ENCODE data around the gene INPP5A.
"Not testable (repeated sequence)": the region's sequence is repeated elsewhere in the genome, so short reads cannot be mapped to it uniquely, and the experiment has no call there.

Gene INPP5A

DNA sequence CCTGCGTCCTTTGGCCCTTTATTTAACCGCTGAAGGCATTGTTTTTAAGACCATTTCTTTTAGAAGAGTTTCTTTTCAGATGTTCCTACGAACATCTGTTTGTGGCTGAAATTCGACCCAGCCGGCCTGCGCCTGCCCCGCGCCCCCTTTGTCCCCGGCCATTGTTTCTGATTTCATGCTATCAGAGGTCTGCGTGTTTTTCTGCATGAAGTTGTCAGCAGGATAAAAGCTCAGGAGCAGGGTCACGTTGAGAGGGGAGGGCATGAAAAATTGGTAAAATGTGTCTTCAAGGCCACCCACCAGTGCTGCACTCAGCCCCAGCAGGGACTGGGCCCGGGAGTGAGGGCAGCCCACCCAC lies 205.2 kb downstream of the INPP5A start:
- no peak overlapping the region for H3K23ac ChIP-seq (ENCODE audit: low read depth, low read length, poor library complexity)
- H4K91ac ChIP-seq (ENCODE audit: low read depth, low read length, poor library complexity): no peak overlapping the region
- H3K79me1 ChIP-seq (ENCODE audit: low read depth, low read length): peaks cover 5% of the 10 kb centered on the region
- peak overlapping the region; percentile 29 for H3K4me2 ChIP-seq (ENCODE audit: insufficient read depth, low read length, poor library complexity, severe bottlenecking)
- no peak overlapping the region for H3K18ac ChIP-seq (ENCODE audit: low read length)
- H2AK5ac ChIP-seq (ENCODE audit: low read depth, low read length): no peak overlapping the region
- H3K4me3 ChIP-seq (ENCODE audit: low read length in 2 of 2): no peak overlapping the region
- peaks cover 25 to 43% of the 10 kb centered on the region in 2 donors for H3K4me1 ChIP-seq (ENCODE audit: control insufficient read depth in 2 of 2, insufficient read depth in 1 of 2, low read depth in 1 of 2, low read length in 2 of 2)
- peak; percentile 52 for DNase-seq (ENCODE audit: low spot score)
- no peak overlapping the region for H2BK5ac ChIP-seq (ENCODE audit: low read length)
- H2BK12ac ChIP-seq (ENCODE audit: low read length): no peak overlapping the region
- no peak overlapping the region for H3K27ac ChIP-seq (replicated peaks; ENCODE audit: low read length)
- H2BK15ac ChIP-seq (ENCODE audit: low read length): no peak overlapping the region
- no peak overlapping the region for H4K8ac ChIP-seq (ENCODE audit: low read depth, low read length)
- H3K36me3 ChIP-seq (replicated peaks in 1 of 2; ENCODE audit: control insufficient read depth in 2 of 2, insufficient read depth in 2 of 2, low read length in 2 of 2): peaks cover 0 to 3% of the 10 kb centered on the region in 2 donors
- WGBS, 2 donors (ENCODE audit: extremely low coverage in 2 of 2, insufficient read length in 2 of 2, insufficient replicate concordance in 1 of 2): no CpG with 5 or more reads among the region's 12 CpGs
- H3K27me3 ChIP-seq (ENCODE audit: control insufficient read depth in 3 of 3, insufficient read depth in 3 of 3, low read depth in 1 of 3, low read length in 3 of 3): peaks cover 0 to 46% (median 0%) of the 10 kb centered on the region in 3 experiments
- H2BK120ac ChIP-seq (ENCODE audit: low read depth, low read length): no peak overlapping the region
- no peak overlapping the region for H3K9ac ChIP-seq (ENCODE audit: low read depth, low read length, poor library complexity)
- no peak overlapping the region for H3K4ac ChIP-seq (ENCODE audit: low read length)
- no peak overlapping the region for H2AFZ ChIP-seq (ENCODE audit: low read length)
- no peak overlapping the region for H3K14ac ChIP-seq (ENCODE audit: low read length)
- peaks cover 2 to 16% of the 10 kb centered on the region in 2 donors for H3K9me3 ChIP-seq (replicated peaks in 1 of 2; ENCODE audit: control insufficient read depth in 2 of 2, insufficient read depth in 1 of 2, low read depth in 1 of 2, low read length in 2 of 2)

- not testable (repeated sequence) for H4K91ac ChIP-seq (ENCODE audit: low read depth, low read length, poor library complexity); H3K4me2 ChIP-seq (ENCODE audit: insufficient read depth, low read length, poor library complexity, severe bottlenecking); DNase-seq (ENCODE audit: low spot score); H2AFZ ChIP-seq (ENCODE audit: low read length); H3K4me3 ChIP-seq (ENCODE audit: low read length in 2 of 2); H2BK12ac ChIP-seq (ENCODE audit: low read length); H2BK120ac ChIP-seq (ENCODE audit: low read depth, low read length); H3K23ac ChIP-seq (ENCODE audit: low read depth, low read length, poor library complexity); H3K79me1 ChIP-seq (ENCODE audit: low read depth, low read length); H3K36me3 ChIP-seq (replicated peaks in 1 of 2; ENCODE audit: control insufficient read depth in 2 of 2, insufficient read depth in 2 of 2, low read length in 2 of 2); H3K27ac ChIP-seq (replicated peaks; ENCODE audit: low read length); H4K8ac ChIP-seq (ENCODE audit: low read depth, low read length); H3K4ac ChIP-seq (ENCODE audit: low read length); H2BK5ac ChIP-seq (ENCODE audit: low read length); H2BK15ac ChIP-seq (ENCODE audit: low read length)
- peaks cover 25 to 47% of the 10 kb centered on the region in 2 donors for H3K4me1 ChIP-seq (ENCODE audit: control insufficient read depth in 2 of 2, insufficient read depth in 1 of 2, low read depth in 1 of 2, low read length in 2 of 2)
- peak overlapping the region; percentile 25 for H2AK5ac ChIP-seq (ENCODE audit: low read depth, low read length)
- peaks cover 2 to 16% of the 10 kb centered on the region in 2 donors for H3K9me3 ChIP-seq (replicated peaks in 1 of 2; ENCODE audit: control insufficient read depth in 2 of 2, insufficient read depth in 1 of 2, low read depth in 1 of 2, low read length in 2 of 2)
- WGBS, 2 donors (ENCODE audit: extremely low coverage in 2 of 2, insufficient read length in 2 of 2, insufficient replicate concordance in 1 of 2): no CpG with 5 or more reads among the region's 30 CpGs
- peak overlapping the region; percentile 35 for H3K9ac ChIP-seq (ENCODE audit: low read depth, low read length, poor library complexity)
- peak overlapping the region; percentile 27 for H3K14ac ChIP-seq (ENCODE audit: low read length)
- peak overlapping the region; percentile 86 for H3K18ac ChIP-seq (ENCODE audit: low read length)
- H3K27me3 ChIP-seq (ENCODE audit: control insufficient read depth in 3 of 3, insufficient read depth in 3 of 3, low read depth in 1 of 3, low read length in 3 of 3): peaks cover 0 to 49% (median 0%) of the 10 kb centered on the region in 3 experiments
Observed at GRCh38 chr10:132743196-132743924, 205.8 kb downstream of the INPP5A start.

DNA sequence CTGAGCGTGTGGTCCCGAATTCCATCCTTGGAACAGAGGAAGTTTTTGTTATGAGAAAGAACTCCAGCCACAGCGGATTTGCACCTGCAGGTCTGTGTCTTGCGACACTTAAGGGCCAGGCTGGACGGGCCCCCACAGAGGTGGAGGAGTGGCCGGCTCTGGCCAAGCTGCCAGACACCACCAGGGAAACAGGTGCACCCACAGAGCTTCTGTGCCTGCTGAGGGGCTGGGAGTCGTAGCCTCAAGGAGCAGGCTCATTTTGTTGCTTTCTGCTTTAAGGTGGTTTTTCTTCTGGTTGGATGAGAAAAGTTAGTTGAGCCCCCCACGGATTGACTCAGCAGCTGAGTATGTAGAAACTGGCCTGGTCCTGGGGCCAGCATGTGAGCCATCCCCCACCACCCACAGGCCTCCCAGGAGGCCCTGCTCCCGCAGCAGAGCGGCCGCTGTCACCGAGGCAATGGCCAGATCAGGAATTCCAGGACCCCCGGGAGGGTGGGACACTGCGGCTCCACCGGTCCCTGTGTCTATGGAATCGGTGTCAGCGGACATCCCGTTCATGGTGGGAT lies 206.4 kb downstream of the INPP5A start:
- peaks cover 25 to 50% of the 10 kb centered on the region in 2 donors for H3K4me1 ChIP-seq (ENCODE audit: control insufficient read depth in 2 of 2, insufficient read depth in 1 of 2, low read depth in 1 of 2, low read length in 2 of 2)
- H3K36me3 ChIP-seq (replicated peaks in 1 of 2; ENCODE audit: control insufficient read depth in 2 of 2, insufficient read depth in 2 of 2, low read length in 2 of 2): peaks cover 0 to 3% of the 10 kb centered on the region in 2 donors
- H3K27ac ChIP-seq (replicated peaks; ENCODE audit: low read length): no peak overlapping the region
- H3K9ac ChIP-seq (ENCODE audit: low read depth, low read length, poor library complexity): no peak overlapping the region
- H2BK12ac ChIP-seq (ENCODE audit: low read length): no peak overlapping the region
- peak overlapping the region; percentile 27 for H3K14ac ChIP-seq (ENCODE audit: low read length)
- H3K79me1 ChIP-seq (ENCODE audit: low read depth, low read length): peaks cover 8% of the 10 kb centered on the region
- no peak overlapping the region for H2BK120ac ChIP-seq (ENCODE audit: low read depth, low read length)
- H3K4me2 ChIP-seq (ENCODE audit: insufficient read depth, low read length, poor library complexity, severe bottlenecking): no peak overlapping the region
- no CpG with 5 or more reads among the region's 18 CpGs for WGBS, 2 donors (ENCODE audit: extremely low coverage in 2 of 2, insufficient read length in 2 of 2, insufficient replicate concordance in 1 of 2)
- no peak overlapping the region for H4K8ac ChIP-seq (ENCODE audit: low read depth, low read length)
- H3K18ac ChIP-seq (ENCODE audit: low read length): peak overlapping the region; percentile 44
- H3K9me3 ChIP-seq (replicated peaks in 1 of 2; ENCODE audit: control insufficient read depth in 2 of 2, insufficient read depth in 1 of 2, low read depth in 1 of 2, low read length in 2 of 2): peaks cover 2 to 16% of the 10 kb centered on the region in 2 donors
- H4K91ac ChIP-seq (ENCODE audit: low read depth, low read length, poor library complexity): no peak overlapping the region
- H3K23ac ChIP-seq (ENCODE audit: low read depth, low read length, poor library complexity): no peak overlapping the region
- H2AFZ ChIP-seq (ENCODE audit: low read length): no peak overlapping the region
- no peak for DNase-seq (ENCODE audit: low spot score)
- H3K4ac ChIP-seq (ENCODE audit: low read length): no peak overlapping the region
- H2BK5ac ChIP-seq (ENCODE audit: low read length): no peak overlapping the region
- H3K27me3 ChIP-seq (ENCODE audit: control insufficient read depth in 3 of 3, insufficient read depth in 3 of 3, low read depth in 1 of 3, low read length in 3 of 3): peaks cover 0 to 53% (median 0%) of the 10 kb centered on the region in 3 experiments
- H2AK5ac ChIP-seq (ENCODE audit: low read depth, low read length): peak overlapping the region; percentile 72
- no peak overlapping the region for H3K4me3 ChIP-seq (ENCODE audit: low read length in 2 of 2)
- no peak overlapping the region for H2BK15ac ChIP-seq (ENCODE audit: low read length)

DNA sequence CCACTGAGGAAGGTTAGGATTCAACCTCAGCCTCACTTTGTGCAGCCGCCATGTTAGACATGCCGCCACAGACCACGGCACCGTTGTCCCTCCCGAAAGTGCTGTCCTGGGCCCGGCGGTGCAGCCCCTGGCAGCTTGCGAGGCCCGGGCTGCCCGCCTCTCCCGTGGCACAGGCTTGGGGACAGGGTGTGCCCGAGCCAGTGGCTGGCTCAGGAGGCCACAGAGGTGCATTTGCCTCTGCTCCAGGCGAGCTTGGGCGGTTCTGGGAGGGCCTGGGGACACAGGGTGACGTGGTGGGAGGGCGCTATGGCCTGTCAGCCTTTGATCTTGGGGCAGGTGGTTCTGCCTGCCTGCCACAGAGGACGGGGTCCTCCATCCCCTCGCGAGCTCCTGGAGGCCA lies 207.3 kb downstream of the INPP5A start:
- H3K79me1 ChIP-seq (ENCODE audit: low read depth, low read length): peaks cover 11% of the 10 kb centered on the region
- no peak overlapping the region for H3K4me2 ChIP-seq (ENCODE audit: insufficient read depth, low read length, poor library complexity, severe bottlenecking)
- no peak overlapping the region for H2AFZ ChIP-seq (ENCODE audit: low read length)
- H4K8ac ChIP-seq (ENCODE audit: low read depth, low read length): no peak overlapping the region
- no peak overlapping the region for H2BK5ac ChIP-seq (ENCODE audit: low read length)
- peak overlapping the region; percentile 92 for H3K14ac ChIP-seq (ENCODE audit: low read length)
- peak overlapping the region; percentile 56 for H2AK5ac ChIP-seq (ENCODE audit: low read depth, low read length)
- DNase-seq (ENCODE audit: low spot score): no peak
- WGBS, 2 donors (ENCODE audit: extremely low coverage in 2 of 2, insufficient read length in 2 of 2, insufficient replicate concordance in 1 of 2): no CpG with 5 or more reads among the region's 19 CpGs
- no peak overlapping the region for H3K9ac ChIP-seq (ENCODE audit: low read depth, low read length, poor library complexity)
- no peak overlapping the region for H3K4me3 ChIP-seq (ENCODE audit: low read length in 2 of 2)
- H2BK12ac ChIP-seq (ENCODE audit: low read length): peak overlapping the region; percentile 17
- no peak overlapping the region for H3K4ac ChIP-seq (ENCODE audit: low read length)
- peak overlapping the region; percentile 24 for H3K18ac ChIP-seq (ENCODE audit: low read length)
- peaks cover 25 to 50% of the 10 kb centered on the region in 2 donors for H3K4me1 ChIP-seq (ENCODE audit: control insufficient read depth in 2 of 2, insufficient read depth in 1 of 2, low read depth in 1 of 2, low read length in 2 of 2)
- peak overlapping the region; percentile 49 for H3K23ac ChIP-seq (ENCODE audit: low read depth, low read length, poor library complexity)
- peak overlapping the region; percentile 82 for H2BK15ac ChIP-seq (ENCODE audit: low read length)
- no peak overlapping the region for H2BK120ac ChIP-seq (ENCODE audit: low read depth, low read length)
- H3K27ac ChIP-seq (replicated peaks; ENCODE audit: low read length): no peak overlapping the region
- H4K91ac ChIP-seq (ENCODE audit: low read depth, low read length, poor library complexity): no peak overlapping the region
- H3K9me3 ChIP-seq (replicated peaks in 1 of 2; ENCODE audit: control insufficient read depth in 2 of 2, insufficient read depth in 1 of 2, low read depth in 1 of 2, low read length in 2 of 2): peaks cover 2 to 10% of the 10 kb centered on the region in 2 donors
- H3K27me3 ChIP-seq (ENCODE audit: control insufficient read depth in 3 of 3, insufficient read depth in 3 of 3, low read depth in 1 of 3, low read length in 3 of 3): peaks cover 0 to 58% (median 0%) of the 10 kb centered on the region in 3 experiments
- peaks cover 0 to 6% of the 10 kb centered on the region in 2 donors for H3K36me3 ChIP-seq (replicated peaks in 1 of 2; ENCODE audit: control insufficient read depth in 2 of 2, insufficient read depth in 2 of 2, low read length in 2 of 2)

Data from neuronal stem cell (in vitro differentiated cells).